ENCODE results near the gene FLNA. TPM values are rescaled to one million over a fixed set of nuclear protein-coding genes. Genes with fewer than 3 reads are reported as not detected.
A peak's percentile ranks its signal among the peaks of the same experiment; 100 is the strongest.

FLNA gene
- total and polyA plus RNA-seq, 9 of the 15 experiments (the other 6 are each of a cell fraction or from before 2014, with no cell fraction given): 6.2 to 735 (median 135) TPM

DNA sequence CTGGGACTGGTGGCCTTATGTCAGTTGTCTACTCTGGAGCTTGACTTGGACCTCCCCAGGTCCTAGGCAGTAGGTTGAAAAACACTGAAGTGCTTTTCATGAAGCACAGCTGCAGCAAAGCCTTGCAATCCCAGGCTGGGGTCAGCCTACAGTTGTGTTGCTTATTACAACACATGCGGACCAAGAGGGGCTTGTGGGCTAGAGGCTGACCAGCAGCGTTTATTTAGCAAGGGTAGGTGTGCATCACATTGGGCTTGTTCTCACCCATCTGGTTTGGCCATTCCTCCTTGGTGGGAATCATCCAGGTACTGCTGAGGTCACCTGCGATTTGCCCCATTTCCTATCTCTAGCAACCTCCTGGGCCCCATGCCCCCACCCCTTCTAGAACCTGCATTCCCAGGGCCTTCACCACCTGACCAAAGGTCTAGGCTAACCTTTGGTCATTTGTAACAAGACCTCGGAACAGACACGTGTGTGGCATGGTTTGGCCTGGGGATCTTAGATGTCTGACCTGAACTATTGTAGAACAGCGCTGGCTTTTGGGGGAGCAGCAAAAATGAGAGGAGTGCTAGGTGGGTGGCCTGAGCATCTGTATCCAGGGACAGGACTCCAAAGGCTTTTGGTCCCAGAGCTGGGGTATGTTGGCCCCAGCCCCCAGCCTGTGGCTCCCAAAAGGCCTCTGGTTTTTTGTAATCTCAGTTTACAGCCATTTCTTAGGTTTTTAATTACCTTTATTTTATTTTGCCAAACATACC is 26.8 kb upstream of the FLNA start (continued):
- no peak for TF ChIP-seq NUFIP1 (IDR thresholded peaks at IDR 0.05; ENCODE audit: partially characterized antibody)
- TF ChIP-seq SRSF7 (optimal IDR thresholded peaks at IDR 0.05; ENCODE audit: low read depth, low read length): no peak
- no peak for TF ChIP-seq MEIS2 (IDR thresholded peaks at IDR 0.05; ENCODE audit: partially characterized antibody)
- TF ChIP-seq STAT6 (CRISPR knock-in tag; IDR thresholded peaks at IDR 0.05): peak; percentile 78; the same call in 1 of the 2 replicates
- TF ChIP-seq CEBPB (tag; IDR thresholded peaks at IDR 0.05): no peak
- TF ChIP-seq ZNF449 (CRISPR knock-in tag; IDR thresholded peaks at IDR 0.05): no peak
- no peak for TF ChIP-seq ZNF354B (CRISPR knock-in tag; IDR thresholded peaks at IDR 0.05)
- no peak for TF ChIP-seq KLF13 (tag; IDR thresholded peaks at IDR 0.05; ENCODE audit: borderline replicate concordance, low read depth)
- TF ChIP-seq ZNF124 (CRISPR knock-in tag; IDR thresholded peaks at IDR 0.05): no peak
- no peak for TF ChIP-seq FOS (IDR thresholded peaks at IDR 0.05; ENCODE audit: extremely low read depth, insufficient read length)
- peak; percentile 81 for TF ChIP-seq SIRT6 (IDR thresholded peaks at IDR 0.05; ENCODE audit: low read depth, low read length)
- TF ChIP-seq GTF2B (IDR thresholded peaks at IDR 0.05; ENCODE audit: extremely low read depth, insufficient read length): no peak
- no peak for TF ChIP-seq TSC22D4 (tag; IDR thresholded peaks at IDR 0.05)
- peak in 1 of 2 experiments; percentile 83; a peak in 2 of 4 replicates for TF ChIP-seq TEAD1 (CRISPR knock-in tag; IDR thresholded peaks at IDR 0.05)
- no peak for TF ChIP-seq CCNT2 (IDR thresholded peaks at IDR 0.05; ENCODE audit: borderline replicate concordance, extremely low read depth, insufficient read length, low read depth, low read length)
- TF ChIP-seq CREBBP (IDR thresholded peaks at IDR 0.05; ENCODE audit: low read depth, low read length): no peak
- TF ChIP-seq NCOA6 (IDR thresholded peaks at IDR 0.05): no peak
- TF ChIP-seq MYBL2 (IDR thresholded peaks at IDR 0.05; ENCODE audit: low read depth): no peak
- TF ChIP-seq MYBL2 (CRISPR knock-in tag; IDR thresholded peaks at IDR 0.05; ENCODE audit: borderline replicate concordance): no peak
- peak; percentile 35; the same call in 1 of the 2 replicates for TF ChIP-seq NR1H2 (CRISPR knock-in tag; IDR thresholded peaks at IDR 0.05)
- no peak for TF ChIP-seq SMC3 (conservative IDR thresholded peaks at IDR 0.05; ENCODE audit: insufficient read depth, low read depth, low read length)
- no peak for TF ChIP-seq SREBF1 (IDR thresholded peaks at IDR 0.05; ENCODE audit: borderline replicate concordance, low read depth, low read length)
- TF ChIP-seq ZNF12 (CRISPR knock-in tag; IDR thresholded peaks at IDR 0.05): no peak
- no peak for TF ChIP-seq SETDB1 (IDR thresholded peaks at IDR 0.05; ENCODE audit: low read length)
- no peak for TF ChIP-seq ZNF780A (CRISPR knock-in tag; IDR thresholded peaks at IDR 0.05)
- TF ChIP-seq LEF1 (IDR thresholded peaks at IDR 0.05): no peak
